H1 (cell line): ENCODE results near the gene BAG1.

Experiments
- CBX5 ChIP-seq: fragments of 300-800, 300-1000 bp; sonication (generic); IDR thresholded peaks from 2 replicates; pipeline ENCODE4 v1.7.1; 2016; ENCODE audit warnings: antibody characterized with exemption, low read length, low read depth
- CEBPB ChIP-seq: IDR thresholded peaks from 2 replicates; pipeline ENCODE4 v1.6.1; 2012; ENCODE audit warnings: low read depth, low read length
- CTCF ChIP-seq, 3 experiments: IDR thresholded peaks; 1 replicate in 2 of 3; 2 replicates in 1 of 3; pipeline versions ENCODE4 v1.5.1 to v1.6.1; 2011; ENCODE audit warnings: low read length in 3 of 3, mild to moderate bottlenecking in 3 of 3, inconsistent platforms in 2 of 3, low read depth in 1 of 3, moderate library complexity in 1 of 3; ENCODE audit not compliant: insufficient read depth in 1 of 3; ENCODE audit errors: control extremely low read depth in 1 of 3
- EP300 ChIP-seq, 2 experiments: IDR thresholded peaks; 1 replicate in 1 of 2; 2 replicates in 1 of 2; pipeline ENCODE4 v1.6.1; 2011 to 2012; ENCODE audit warnings: low read depth in 2 of 2, low read length in 2 of 2, mild to moderate bottlenecking in 2 of 2, borderline replicate concordance in 1 of 2, inconsistent platforms in 1 of 2, moderate library complexity in 1 of 2
- JUND ChIP-seq: IDR thresholded peaks from 2 replicates; pipeline ENCODE4 v1.6.1; 2011; ENCODE audit warnings: mild to moderate bottlenecking, improper control_type of control experiment, low read length
- NANOG ChIP-seq: IDR thresholded peaks from 2 replicates; pipeline ENCODE4 v1.6.1; 2011; ENCODE audit warnings: low read length, low read depth, mild to moderate bottlenecking, inconsistent platforms; ENCODE audit not compliant: insufficient read depth, poor library complexity, severe bottlenecking
- POLR2AphosphoS5 ChIP-seq: IDR thresholded peaks from 2 replicates; pipeline ENCODE4 v1.6.1; 2011; ENCODE audit warnings: low read depth, low read length
- RAD21 ChIP-seq, 2 experiments: IDR thresholded peaks in 1 of 2; conservative IDR thresholded peaks in 1 of 2; 2 replicates each; pipeline ENCODE4 v1.6.1; 2011; ENCODE audit warnings: low read depth in 2 of 2, low read length in 2 of 2, improper control_type of control experiment in 1 of 2, inconsistent platforms in 1 of 2, mild to moderate bottlenecking in 1 of 2, moderate library complexity in 1 of 2
- TAF1 ChIP-seq: IDR thresholded peaks from 2 replicates; pipeline ENCODE4 v1.6.1; 2011; ENCODE audit warnings: mild to moderate bottlenecking, low read depth, low read length
- USF2 ChIP-seq: IDR thresholded peaks from 2 replicates; pipeline ENCODE4 v1.6.1; 2011; ENCODE audit warnings: low read length, improper control_type of control experiment
- YY1 ChIP-seq: IDR thresholded peaks from 2 replicates; pipeline ENCODE4 v1.6.1; 2011; ENCODE audit warnings: low read depth, mild to moderate bottlenecking, low read length

GRCh38 chr9:33307067-33307466 lies 42.6 kb upstream of the BAG1 start:
- TF ChIP-seq CTCF (IDR thresholded peaks at IDR 0.05; ENCODE audit: control extremely low read depth in 1 of 3, insufficient read depth in 1 of 3, low read depth in 1 of 3, low read length in 3 of 3) (no peak), CEBPB (no peak), RAD21 (IDR thresholded peaks at IDR 0.05 in 1 of 2, conservative IDR thresholded peaks at IDR 0.05 in 1 of 2; ENCODE audit: low read depth in 2 of 2, low read length in 2 of 2) (no peak), EP300 (IDR thresholded peaks at IDR 0.05; ENCODE audit: borderline replicate concordance in 1 of 2, low read depth in 2 of 2, low read length in 2 of 2) (no peak), JUND (no peak), TAF1 (no peak), NANOG (no peak), POLR2AphosphoS5 (no peak), USF2 (no peak), YY1 (no peak), CBX5 (no peak)
